Smooth muscle cell of the brain vasculature (primary cell): ENCODE results near the gene ARL15.

Source experiments
- DNase-seq: peaks from one replicate; pipeline ENCODE4 v3.0.0-alpha.2; 2012; ENCODE audit warnings: low read depth, low spot score

The ARL15 gene

DNA sequence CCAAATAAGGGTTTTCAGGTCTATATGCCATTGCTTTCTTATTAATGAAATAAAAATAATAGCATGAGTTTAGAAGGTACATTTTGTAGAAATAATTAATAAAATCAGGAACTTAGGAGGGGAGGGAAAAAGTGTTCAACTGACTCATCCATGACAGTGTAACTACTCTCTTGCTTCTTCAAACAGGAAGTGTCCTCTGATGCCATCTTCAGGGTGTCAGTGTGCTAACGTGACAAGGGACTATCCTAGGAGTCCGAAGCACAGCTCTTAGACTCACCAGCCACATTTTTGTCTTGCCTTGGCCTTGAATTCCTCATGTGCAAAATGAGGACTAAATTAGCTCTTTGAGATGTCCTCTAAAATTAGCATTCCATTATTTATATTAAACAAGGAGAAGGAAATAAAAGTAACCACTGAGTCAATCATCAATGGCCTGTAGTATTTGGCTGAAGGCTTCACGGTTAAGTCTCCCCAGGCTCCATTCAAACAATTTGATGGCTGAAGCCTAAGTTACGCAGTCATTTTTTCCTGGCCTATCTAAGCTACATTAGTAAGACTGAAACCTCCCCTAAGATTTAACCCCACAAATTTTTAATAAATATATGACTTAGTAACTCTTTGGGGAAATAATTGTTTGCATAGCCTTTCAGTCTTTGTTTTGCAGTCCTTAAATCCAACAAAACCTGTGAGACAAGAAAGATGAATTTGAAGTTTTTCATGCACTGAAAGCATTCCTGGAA is 151.1 kb downstream of the ARL15 start:
- no peak for DNase-seq

DNA sequence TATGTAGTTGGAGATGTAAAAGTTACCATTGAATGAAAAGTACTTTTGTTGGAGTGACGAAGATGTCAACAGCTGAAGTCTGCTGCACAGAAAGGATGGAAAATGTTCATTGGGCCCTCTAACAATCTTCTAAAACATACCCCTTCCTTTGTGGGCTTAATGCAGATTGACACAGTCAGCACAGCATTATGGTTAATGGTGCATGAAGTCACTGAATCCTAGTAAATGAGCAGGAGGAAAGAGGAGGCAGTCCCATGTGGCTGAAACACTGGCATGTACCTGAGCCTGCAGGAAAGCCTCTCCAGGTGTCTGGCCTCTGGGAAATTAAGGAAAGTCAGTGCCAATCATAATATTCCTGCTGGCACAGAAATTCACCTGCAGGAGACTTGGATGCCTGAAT is 153.8 kb downstream of the ARL15 start:
- no peak for DNase-seq

DNA sequence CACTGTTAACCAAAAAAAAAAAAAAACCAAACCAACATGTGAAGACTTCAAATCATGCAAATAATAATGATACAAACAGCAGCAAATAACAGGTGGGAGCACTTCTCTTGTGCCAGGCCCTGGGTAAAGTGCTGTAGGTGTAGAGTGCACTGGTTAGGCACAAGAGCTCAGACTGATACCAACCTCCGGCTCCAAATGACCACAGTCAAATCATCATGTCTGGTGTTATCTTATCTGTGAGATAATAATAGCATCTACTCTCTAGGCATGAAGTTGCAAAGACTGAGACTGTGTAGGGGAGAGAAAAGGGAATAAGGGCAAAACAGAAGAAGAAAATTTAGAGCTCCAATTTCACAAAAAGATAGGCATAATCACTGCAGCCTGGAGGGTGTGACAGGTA is 159.5 kb downstream of the ARL15 start:
- no peak for DNase-seq

DNA sequence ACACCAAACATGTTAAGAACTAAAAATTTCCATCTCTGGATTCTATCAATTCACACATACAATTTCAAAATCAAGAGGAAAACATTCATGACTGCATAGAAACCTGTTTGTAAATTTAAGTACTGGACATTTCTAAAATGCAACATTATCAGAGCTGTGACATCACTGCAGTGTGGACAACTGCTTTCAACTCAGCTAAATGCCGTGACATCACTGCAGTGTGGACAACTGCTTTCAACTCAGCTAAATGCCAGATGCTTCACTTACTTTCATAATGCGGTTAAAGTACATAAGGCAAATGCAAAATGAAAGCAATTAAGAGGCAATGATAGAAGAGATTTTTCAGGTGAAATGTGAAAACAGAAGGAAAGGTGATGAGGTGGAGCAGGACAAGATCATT is 161.5 kb downstream of the ARL15 start:
- DNase-seq, result no peak

DNA sequence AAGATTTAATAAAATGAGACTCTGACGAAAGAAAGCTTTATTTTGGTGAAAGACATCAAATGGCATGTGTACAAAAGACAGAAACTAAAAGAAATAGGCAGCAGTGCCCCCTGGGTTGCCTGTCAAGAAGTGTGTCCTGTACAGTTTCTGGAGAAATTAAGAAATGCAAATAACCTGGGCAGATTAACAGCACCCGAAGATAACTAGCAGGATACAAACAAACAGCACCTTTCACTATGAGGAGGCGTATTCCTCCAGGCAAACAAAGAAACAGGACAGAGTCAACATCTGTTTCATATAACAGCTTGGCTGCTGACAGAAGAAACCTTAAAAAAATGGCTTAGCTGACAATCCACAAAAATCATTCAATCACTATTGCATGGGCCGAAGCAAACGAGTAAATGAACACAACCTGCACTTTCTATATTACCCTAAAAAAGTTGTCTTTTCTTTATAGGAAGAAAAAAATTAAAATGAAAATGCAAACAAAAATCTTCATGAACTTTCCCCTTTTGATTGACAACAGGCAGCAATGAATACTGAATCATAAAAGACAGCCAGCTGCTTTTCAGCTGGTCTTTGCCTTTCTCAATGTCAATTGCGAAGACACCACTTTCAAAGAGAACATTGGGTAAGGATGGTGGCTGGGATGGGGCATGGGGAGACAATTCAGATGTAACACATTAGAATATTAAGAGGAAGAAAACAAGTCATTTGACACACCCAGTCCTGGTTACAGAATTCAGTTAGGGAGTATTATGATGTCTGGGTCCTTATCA is 162.1 kb downstream of the ARL15 start:
- peak; percentile 13 for DNase-seq

DNA sequence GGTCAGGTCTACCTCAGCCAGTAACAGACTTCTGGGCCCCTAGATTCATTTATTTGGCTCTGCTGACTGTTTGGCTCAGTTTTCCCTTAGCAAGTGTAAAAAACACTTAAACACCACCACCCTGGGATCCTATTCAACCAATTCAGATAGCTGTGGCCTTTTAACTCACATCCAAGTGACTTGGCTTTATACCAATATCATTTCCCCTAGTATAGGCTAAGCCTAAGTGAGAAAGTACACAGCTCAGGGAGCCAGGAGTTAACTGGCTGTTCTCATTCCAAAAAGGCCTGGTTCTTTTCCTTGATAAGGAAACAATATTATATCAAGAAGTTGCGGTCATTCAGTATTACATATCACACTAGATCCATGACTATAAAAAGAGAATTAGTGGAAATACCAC is 163.5 kb downstream of the ARL15 start:
- DNase-seq, result no peak

DNA sequence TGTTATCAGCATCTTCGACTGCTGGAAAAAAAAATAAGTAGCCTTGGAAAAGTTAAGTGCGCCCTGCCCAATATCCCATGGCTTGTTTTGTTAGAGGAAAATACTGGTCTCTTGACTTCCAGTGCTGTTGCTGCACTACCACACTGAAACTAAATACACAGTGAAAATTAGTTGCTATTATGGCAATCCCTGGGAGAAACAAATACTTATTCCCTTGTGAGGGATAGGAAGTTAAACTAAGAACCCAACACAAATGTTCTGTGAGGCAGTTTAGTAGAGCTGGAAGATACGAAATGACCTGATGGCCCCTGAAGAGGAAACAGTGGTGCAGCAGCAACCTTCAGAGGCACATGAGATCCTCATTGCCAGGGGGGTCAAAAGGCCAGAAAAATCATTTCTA is 164.0 kb downstream of the ARL15 start:
- no peak for DNase-seq

DNA sequence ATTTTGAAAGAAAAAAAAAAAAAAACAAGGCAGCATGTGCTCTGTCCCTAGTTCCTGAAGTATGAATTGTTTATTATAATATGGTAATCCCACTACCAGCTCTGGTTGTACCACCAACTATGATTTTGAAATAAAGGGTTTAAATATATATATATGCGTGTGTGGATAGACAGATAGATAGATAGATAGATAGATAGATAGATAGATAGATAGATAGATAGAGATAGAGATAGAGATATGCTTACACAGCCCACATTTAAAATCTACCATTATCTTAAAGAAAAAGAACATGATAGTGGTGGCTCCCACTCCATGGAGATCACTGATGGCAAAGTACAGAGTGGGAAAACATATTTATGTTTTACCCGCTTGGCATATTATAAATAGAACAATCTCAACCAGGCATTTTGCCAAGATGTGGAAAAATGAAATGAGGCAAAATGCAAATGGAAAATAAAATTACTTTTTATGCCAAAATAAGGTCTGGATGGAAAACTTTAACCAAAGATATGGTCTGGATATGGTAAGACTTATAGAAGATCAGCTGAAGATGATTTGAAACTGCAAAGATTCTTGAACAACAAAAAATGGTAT is 170.0 kb downstream of the ARL15 start:
- no peak for DNase-seq

DNA sequence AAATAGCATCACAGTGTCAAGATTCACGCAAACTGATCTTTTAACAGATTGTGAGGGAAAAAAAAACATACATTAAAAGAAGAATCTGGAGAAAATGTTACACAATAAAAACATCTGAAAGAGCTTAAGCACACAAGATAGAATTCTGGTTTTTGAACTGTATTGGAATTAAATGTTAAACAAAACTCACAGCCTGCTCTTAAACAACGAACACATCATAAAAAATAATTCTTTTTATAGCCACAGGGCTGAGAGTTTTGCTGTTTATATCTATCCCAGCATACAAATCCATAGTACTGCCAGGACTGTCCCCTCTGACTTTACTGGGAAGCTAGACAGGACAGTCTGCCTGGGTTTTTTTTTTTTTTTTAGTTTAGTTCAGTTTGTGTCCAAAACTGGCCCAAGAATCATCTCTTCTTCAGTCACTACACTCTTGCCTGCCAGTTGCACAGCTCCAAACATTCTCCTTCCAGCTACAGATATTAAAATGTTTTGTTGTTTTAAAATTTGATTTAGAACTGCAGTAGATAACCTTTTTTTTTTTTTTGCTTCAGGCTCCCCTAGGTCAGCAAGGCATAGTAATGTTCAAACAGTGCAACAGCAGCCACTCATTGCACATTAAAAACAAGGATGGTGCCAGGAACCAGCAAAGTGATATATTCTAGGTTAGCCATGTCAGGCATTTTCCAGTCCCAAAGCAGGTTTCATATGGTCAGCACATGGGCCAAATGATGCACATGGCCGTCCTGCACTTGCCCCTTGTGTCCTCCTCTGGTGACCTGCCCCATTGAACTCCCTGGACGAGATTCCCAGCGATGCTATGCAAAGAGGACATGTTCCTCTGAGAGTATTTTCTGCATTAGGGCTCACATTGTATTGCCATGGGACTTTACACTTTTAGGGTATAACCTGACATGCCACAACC is 173.6 kb downstream of the ARL15 start:
- DNase-seq, result no peak

DNA sequence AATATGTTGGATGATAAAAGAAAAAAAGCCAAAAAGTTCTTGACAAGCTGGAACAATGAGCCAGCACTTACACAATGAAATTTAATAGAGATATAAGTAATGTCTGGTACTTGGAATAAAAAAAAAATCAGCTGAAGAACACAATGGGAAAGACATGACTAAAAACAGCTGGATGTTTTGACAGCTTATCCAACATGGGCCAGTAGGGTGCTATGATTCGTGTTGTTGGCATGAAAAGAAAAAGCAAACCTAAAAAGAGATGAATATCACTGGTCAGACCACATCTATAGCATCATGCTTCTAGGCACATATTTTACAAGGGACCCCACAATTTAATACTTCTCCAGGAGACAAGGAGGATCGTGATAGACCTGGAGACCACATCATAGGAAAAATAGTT is 175.3 kb downstream of the ARL15 start:
- peak; percentile 4 for DNase-seq

DNA sequence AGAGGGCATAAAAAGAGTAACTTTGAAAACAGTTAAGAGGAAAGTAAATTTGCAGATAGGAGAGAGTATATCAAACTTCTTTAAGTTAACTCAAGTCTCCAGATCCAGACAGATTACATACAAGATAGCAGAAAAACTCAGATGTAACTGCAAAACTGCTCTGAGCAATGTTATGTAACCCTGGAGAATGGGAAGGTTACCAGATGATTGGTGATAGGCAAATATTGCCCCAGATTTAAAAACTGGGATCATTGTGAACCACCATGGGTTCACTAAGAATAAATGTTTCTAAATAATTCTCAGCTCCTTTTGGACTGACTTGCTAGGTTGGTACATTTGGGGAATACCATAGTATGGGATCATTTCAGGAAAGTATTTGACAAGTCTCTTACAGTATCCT is 176.5 kb downstream of the ARL15 start:
- no peak for DNase-seq

DNA sequence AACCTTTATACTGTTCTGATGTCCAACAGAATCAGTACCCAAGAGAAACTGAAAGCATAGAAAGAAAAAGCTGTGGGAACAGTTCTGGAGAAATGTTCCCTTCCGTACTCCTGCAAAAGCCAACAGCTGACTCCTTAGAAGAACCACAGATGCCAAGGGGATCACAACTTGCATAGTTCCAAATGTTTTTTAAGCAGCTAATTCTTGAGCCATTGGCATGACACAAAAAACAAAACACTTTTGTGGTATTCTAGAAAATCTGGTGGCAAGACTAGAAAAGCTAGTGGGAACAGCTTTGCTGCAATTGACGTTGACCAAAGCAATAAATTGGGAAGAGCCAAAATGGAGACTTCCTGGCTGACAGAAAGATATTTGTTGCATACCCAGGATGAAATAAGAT is 189.9 kb downstream of the ARL15 start:
- no peak for DNase-seq

DNA sequence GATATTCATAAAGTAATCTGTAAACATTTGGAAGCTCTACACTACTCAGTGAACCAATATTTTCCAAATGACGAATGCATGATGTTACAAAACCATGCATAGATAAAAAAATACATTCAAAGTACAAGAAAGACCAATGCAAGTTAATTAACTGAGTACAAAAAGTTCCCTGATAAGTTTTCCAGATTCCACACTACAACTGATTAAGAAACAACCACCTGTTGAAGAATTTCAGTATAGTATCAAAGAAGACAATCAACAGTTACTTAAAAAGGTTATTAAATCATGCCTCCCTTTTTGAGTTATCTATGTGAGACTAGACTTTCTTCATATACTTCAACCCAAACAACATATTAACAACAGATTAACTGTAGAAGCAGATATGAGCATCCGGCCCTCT is 192.4 kb downstream of the ARL15 start:
- DNase-seq, result no peak

DNA sequence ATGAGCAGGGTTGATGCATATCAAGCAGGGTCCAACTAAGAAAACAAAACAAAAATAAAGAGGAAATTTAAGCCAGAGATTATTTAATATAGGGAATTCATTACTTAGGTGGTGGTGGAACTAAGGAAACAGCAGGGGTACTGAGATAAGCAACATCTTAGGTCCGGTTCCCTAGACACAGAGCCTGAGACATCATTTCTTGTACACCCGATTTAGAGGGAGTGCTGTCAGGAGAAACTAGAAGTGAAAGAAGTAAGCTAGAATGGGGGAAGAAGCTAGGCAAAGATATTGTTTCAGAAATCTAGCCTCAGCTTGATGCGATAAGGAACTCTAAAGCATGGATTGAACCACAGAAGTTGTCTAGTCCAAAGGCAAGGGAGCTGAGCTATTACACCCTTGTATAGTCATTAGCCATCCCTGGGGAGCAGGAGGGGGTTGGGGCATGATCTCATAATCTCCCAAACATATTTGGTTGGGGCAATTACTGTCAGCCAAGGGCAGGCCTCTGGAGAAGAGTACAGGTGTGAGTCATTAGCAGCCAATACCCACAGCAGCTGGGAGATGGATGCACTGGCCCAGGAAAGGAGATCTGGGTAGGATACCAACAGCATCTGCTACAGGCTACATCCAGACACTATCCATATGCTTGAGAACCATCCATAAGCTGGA is 194.5 kb downstream of the ARL15 start:
- DNase-seq, result no peak

DNA sequence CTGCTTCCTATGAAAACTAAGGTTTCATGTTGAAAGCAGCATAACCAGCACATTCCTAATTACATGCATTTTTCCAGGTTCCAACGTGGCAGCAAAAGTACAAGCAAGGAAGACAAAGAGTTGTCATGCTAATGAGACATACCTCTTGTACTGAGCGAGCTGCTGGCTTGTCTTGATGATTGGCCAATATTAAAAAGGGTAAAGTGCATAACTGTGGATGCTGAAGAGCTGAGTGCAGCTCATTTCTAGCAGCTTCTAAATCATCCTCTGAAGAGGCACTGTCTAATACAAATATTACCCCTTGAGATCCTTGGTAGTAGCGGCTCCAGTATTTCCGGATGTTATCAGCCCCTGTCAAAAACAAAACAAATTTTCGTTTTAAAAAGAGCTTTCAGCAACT is 197.3 kb downstream of the ARL15 start:
- DNase-seq, result no peak

DNA sequence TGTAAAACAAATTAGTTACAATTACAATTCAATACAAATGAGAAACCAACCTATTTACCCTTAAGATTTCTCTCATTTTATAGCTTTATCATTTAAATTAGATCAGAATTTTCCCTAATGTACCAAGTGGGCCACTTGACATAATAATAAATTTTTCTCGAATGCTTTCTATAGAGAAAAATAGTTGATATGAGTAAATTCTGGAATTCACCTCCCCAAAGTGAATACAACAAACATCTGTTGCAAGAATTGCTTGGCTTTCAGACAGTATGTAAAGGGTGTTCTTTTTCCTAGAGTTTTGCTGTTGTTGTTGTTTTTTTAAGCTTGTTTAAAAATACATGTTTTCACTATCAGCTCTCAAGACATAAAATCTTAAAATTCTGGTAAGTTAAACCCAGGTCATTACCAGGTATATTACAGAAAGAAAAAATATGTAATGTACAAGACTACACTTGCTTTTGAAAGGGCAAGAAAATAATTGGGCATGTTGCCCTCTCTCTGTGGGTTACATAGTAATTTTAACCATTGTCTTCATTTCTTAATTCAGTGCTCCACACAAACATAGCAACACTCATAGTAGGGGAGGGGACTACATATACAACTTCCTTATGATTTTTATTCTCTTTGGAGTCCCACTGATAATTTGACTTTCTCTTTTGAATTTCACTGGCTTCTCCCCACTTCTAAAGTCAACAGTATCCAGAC is 200.6 kb downstream of the ARL15 start:
- no peak for DNase-seq

DNA sequence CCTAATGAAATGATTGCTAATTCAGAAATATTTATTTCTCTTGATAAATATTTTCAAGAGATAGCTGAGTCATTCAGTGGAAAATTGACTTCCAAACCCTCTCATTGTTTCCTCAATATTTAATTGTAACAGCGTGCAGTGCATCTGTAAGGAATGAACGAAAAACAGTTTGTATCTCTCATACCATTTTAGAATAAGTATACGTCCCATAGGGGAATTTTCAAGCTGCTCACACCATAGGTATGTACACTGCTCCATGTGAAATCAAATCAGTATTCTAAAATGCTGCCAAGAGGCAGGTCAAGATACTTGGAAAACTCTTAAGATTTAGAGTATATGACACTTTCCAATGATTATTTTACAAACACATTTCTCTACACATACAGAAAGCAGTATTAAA is 202.2 kb downstream of the ARL15 start:
- no peak for DNase-seq

DNA sequence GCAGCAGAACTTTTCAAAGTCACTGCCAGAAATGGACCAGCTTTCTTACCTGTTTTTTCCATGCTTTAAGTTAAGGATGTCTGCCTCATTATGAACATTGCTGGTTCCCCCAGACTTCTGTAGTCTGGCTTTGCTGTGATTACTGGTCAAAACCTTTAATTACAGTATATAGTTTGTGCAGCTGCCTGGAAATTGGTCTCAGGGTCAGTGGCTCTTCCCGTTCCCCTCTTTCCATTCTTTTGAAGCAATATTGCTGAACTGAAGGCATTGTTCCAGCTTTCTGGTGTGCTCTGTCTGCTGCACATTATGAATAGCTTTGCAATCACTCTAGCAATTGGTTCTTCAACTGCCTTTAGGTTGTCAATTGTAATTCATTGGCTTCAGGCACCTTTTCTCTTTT is 206.5 kb downstream of the ARL15 start:
- DNase-seq, result no peak

DNA sequence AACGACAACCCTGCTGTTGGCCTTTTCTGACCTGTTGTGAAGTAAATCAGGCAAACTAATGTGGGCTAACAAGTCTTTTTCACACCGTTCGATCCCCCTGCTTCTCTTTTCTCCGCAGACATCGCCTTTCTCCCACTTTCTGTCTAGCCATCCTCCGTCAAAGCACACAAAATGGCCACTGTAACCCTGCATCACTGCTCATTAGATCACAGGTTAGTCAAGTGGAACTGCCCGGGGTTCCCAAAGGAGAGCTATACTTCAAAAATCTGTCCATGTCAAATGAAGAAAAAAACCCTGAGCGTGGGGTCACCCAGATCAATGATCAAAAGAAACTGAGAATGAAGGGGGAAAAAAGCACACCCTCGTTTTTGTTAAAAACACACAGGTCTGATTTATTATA is 212.1 kb downstream of the ARL15 start:
- DNase-seq, result no peak

DNA sequence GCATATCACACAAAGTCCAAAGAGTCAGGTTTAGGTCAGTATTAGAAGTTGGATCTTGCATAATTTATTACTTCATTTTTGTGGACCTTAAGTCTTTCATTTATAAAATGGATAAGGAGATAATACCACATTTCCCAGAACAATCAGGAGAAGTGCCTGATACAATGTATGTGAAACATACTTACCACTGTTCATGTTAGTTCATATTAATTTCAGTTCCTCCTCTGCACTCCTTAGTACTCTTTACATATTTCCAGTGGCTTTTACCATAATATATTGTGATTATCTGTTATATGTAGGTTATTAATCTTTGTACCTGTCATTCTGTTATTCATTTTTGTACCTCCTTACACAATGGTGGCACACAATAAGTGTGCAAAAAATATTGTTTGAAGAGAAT is 214.4 kb downstream of the ARL15 start:
- DNase-seq, result no peak

DNA sequence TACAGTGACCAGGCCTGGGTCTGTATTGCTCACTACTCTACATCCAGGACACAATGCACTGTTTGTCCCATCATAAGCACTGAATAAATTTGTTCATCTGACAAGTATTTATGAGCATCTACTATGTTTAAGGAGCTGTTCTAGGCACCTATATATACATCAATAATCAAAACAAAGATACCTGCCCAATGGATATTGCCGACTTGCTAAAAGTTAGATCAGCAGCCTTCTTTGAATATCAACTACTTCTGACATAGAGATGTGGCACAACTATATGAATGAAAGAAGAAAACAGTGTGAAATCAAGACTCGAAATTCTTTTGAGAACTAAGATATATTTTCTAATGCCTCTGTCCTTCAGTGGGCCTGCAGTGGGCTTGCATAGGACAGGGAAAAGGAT is 215.7 kb downstream of the ARL15 start:
- DNase-seq, result no peak
